Measurements from ENCODE around the gene MFSD6. TPM values are rescaled to one million over a fixed set of nuclear protein-coding genes. Genes with fewer than 3 reads are reported as not detected.
A peak's percentile ranks its signal among the peaks of the same experiment; 100 is the strongest.

Gene MFSD6
- total and polyA plus RNA-seq, 12 donors, result 9.3 to 253 (median 93.4) TPM

GRCh38 chr2:190382851-190383250 lies 25.3 kb upstream of the MFSD6 start:
- H3K27ac ChIP-seq, result no peak overlapping the region
- 13 to 32% (median 26%) methylated on average over 1 of the region's 1 CpG for WGBS, 4 donors
- no peaks in the 10 kb centered on the region for H3K9me3 ChIP-seq (replicated peaks in 1 of 3)
- DNase-seq, result peak in 5 of 7 donors; percentile 29 to 62 (median 52)
- H3K27me3 ChIP-seq, result no peaks in the 10 kb centered on the region
- H3K4me1 ChIP-seq (replicated peaks in 1 of 2), result no peaks in the 10 kb centered on the region
- H3K36me3 ChIP-seq (replicated peaks in 1 of 2), result no peaks in the 10 kb centered on the region
- H3K4me3 ChIP-seq, result no peak overlapping the region
- TF ChIP-seq POLR2A (IDR thresholded peaks at IDR 0.05) (no peak), CTCF (IDR thresholded peaks at IDR 0.05) (peak; percentile 16 to 74 (median 65))
- intact Hi-C loops (cut with DNase I), result loop anchor here (5.0 to 10.0 kb wide), 2 partner anchors 129 to 132 kb away; no protein-coding TSS in a partner anchor

GRCh38 chr2:190387422-190387821 lies 20.7 kb upstream of the MFSD6 start:
- no peak overlapping the region for H3K4me3 ChIP-seq
- H3K27me3 ChIP-seq, result no peaks in the 10 kb centered on the region
- no peak for TF ChIP-seq POLR2A (IDR thresholded peaks at IDR 0.05)
- H3K4me1 ChIP-seq (replicated peaks in 1 of 2), result no peaks in the 10 kb centered on the region
- DNase-seq, result no peak
- H3K36me3 ChIP-seq (replicated peaks in 1 of 2), result no peaks in the 10 kb centered on the region
- no peaks in the 10 kb centered on the region for H3K9me3 ChIP-seq (replicated peaks in 1 of 3)
- intact Hi-C loops (cut with DNase I), result loop anchor here in 1 of 2 donors (10.0 kb wide), 1 partner anchor 127 kb away; no protein-coding TSS in a partner anchor
- WGBS, 4 donors, result 96 to 100% (median 98%) methylated on average over 3 of the region's 3 CpGs
- no peak overlapping the region for H3K27ac ChIP-seq

GRCh38 chr2:190396271-190396670 lies 11.9 kb upstream of the MFSD6 start:
- Histone ChIP-seq H3K9me3 (replicated peaks in 1 of 3) (no peaks in the 10 kb centered on the region), H3K27me3 (no peaks in the 10 kb centered on the region), H3K4me1 (replicated peaks in 1 of 2) (no peaks in the 10 kb centered on the region), H3K36me3 (replicated peaks in 1 of 2) (no peaks in the 10 kb centered on the region), H3K4me3 (no peak overlapping the region), H3K27ac (no peak overlapping the region)
- TF ChIP-seq POLR2A (IDR thresholded peaks at IDR 0.05) (no peak), CTCF (IDR thresholded peaks at IDR 0.05) (no peak)
- DNase-seq, result no peak
- intact Hi-C loops (cut with DNase I), result no loop called here
- 84 to 90% (median 89%) methylated on average over 2 of the region's 2 CpGs for WGBS, 4 donors

GRCh38 chr2:190402986-190403603 lies 5.1 kb upstream of the MFSD6 start:
- no peak overlapping the region for H3K27ac ChIP-seq
- no peaks in the 10 kb centered on the region for H3K27me3 ChIP-seq
- WGBS, 4 donors, result 47 to 86% (median 52%) methylated on average over 5 of the region's 5 CpGs
- H3K4me1 ChIP-seq (replicated peaks in 1 of 2), result peaks cover 0 to 13% of the 10 kb centered on the region in 2 donors
- intact Hi-C loops (cut with DNase I), result no loop called here
- DNase-seq, result no peak
- no peak overlapping the region for H3K4me3 ChIP-seq
- H3K36me3 ChIP-seq (replicated peaks in 1 of 2), result no peaks in the 10 kb centered on the region
- no peaks in the 10 kb centered on the region for H3K9me3 ChIP-seq (replicated peaks in 1 of 3)
- TF ChIP-seq POLR2A (IDR thresholded peaks at IDR 0.05) (no peak), CTCF (IDR thresholded peaks at IDR 0.05) (no peak)

GRCh38 chr2:190404487-190404886 lies 3.7 kb upstream of the MFSD6 start:
- Histone ChIP-seq H3K36me3 (replicated peaks in 1 of 2) (no peaks in the 10 kb centered on the region), H3K9me3 (replicated peaks in 1 of 3) (no peaks in the 10 kb centered on the region), H3K4me1 (replicated peaks in 1 of 2) (peaks cover 3 to 20% of the 10 kb centered on the region in 2 donors), H3K4me3 (no peak overlapping the region), H3K27me3 (no peaks in the 10 kb centered on the region), H3K27ac (no peak overlapping the region)
- no peak for TF ChIP-seq CTCF (IDR thresholded peaks at IDR 0.05)
- intact Hi-C loops (cut with DNase I), result no loop called here
- peak in 4 of 7 donors; percentile 27 to 44 (median 36) for DNase-seq
